GM18502 (cell line): ENCODE data around the gene GSPT1.
A peak's percentile ranks its signal among the peaks of the same experiment; 100 is the strongest.

Source experiments
- ATAC-seq: cut with Tn5 transposase; IDR thresholded peaks from one replicate; pipeline ENCODE4 v1.9.1; 2021; ENCODE audit warnings: mild to moderate bottlenecking; ENCODE audit not compliant: unreplicated experiment, poor library complexity

GSPT1 gene

GRCh38 chr16:11914210-11915113, 1.3 kb downstream of the GSPT1 start:
- peak; percentile 2 for ATAC-seq

- no peak for ATAC-seq
Measured at GRCh38 chr16:11913425-11914079, 2.2 kb downstream of the GSPT1 start.

GRCh38 chr16:11909653-11910545, 5.9 kb downstream of the GSPT1 start:
- no peak for ATAC-seq

- no peak for ATAC-seq
Measured at GRCh38 chr16:11907160-11907970, 8.4 kb downstream of the GSPT1 start.

- ATAC-seq, result no peak
Measured at GRCh38 chr16:11903906-11904305, 11.8 kb downstream of the GSPT1 start.

- ATAC-seq, result no peak
Measured at GRCh38 chr16:11901091-11901490, 14.7 kb downstream of the GSPT1 start.

- ATAC-seq, result no peak
Measured at GRCh38 chr16:11896486-11897176, 19.1 kb downstream of the GSPT1 start.

- ATAC-seq, result no peak
Measured at GRCh38 chr16:11893571-11893970, 22.2 kb downstream of the GSPT1 start.

- no peak for ATAC-seq
Measured at GRCh38 chr16:11892761-11893160, 23.0 kb downstream of the GSPT1 start.

- ATAC-seq, result no peak
Measured at GRCh38 chr16:11890231-11890965, 25.4 kb downstream of the GSPT1 start.

- ATAC-seq, result no peak
Measured at GRCh38 chr16:11886881-11887280, 28.9 kb downstream of the GSPT1 start.

- no peak for ATAC-seq
Measured at GRCh38 chr16:11884035-11884434, 31.7 kb downstream of the GSPT1 start.

- no peak for ATAC-seq
Measured at GRCh38 chr16:11880007-11880406, 35.7 kb downstream of the GSPT1 start.

- no peak for ATAC-seq
Measured at GRCh38 chr16:11877374-11877773, 38.4 kb downstream of the GSPT1 start.

- no peak for ATAC-seq
Measured at GRCh38 chr16:11876306-11876705, 39.5 kb downstream of the GSPT1 start.

- ATAC-seq, result no peak
Measured at GRCh38 chr16:11875721-11876120, 40.0 kb downstream of the GSPT1 start.

GRCh38 chr16:11871193-11871592, 44.6 kb downstream of the GSPT1 start:
- ATAC-seq, result no peak

- no peak for ATAC-seq
Measured at GRCh38 chr16:11870399-11870798, 45.4 kb downstream of the GSPT1 start.
